ENCODE data around the gene SSRP1. TPM values are rescaled to one million over a fixed set of nuclear protein-coding genes. Genes with fewer than 3 reads are reported as not detected.

The SSRP1 gene
- total and polyA plus RNA-seq, 9 of the 15 experiments (the other 6 are each of a cell fraction or from before 2014, with no cell fraction given), result 91.1 to 416 (median 245) TPM

- TF ChIP-seq BCLAF1 (IDR thresholded peaks at IDR 0.05; ENCODE audit: borderline replicate concordance in 1 of 2, control insufficient read depth in 1 of 2, low read depth in 2 of 2, low read length in 1 of 2), result 0 out of 4 replicates have a peak, but pooled peaks of 1 of the 2 experiments have one; percentile 32
- no peak for TF ChIP-seq JUNB (CRISPR knock-in tag; conservative IDR thresholded peaks at IDR 0.05)
- TF ChIP-seq, protein P1, sequence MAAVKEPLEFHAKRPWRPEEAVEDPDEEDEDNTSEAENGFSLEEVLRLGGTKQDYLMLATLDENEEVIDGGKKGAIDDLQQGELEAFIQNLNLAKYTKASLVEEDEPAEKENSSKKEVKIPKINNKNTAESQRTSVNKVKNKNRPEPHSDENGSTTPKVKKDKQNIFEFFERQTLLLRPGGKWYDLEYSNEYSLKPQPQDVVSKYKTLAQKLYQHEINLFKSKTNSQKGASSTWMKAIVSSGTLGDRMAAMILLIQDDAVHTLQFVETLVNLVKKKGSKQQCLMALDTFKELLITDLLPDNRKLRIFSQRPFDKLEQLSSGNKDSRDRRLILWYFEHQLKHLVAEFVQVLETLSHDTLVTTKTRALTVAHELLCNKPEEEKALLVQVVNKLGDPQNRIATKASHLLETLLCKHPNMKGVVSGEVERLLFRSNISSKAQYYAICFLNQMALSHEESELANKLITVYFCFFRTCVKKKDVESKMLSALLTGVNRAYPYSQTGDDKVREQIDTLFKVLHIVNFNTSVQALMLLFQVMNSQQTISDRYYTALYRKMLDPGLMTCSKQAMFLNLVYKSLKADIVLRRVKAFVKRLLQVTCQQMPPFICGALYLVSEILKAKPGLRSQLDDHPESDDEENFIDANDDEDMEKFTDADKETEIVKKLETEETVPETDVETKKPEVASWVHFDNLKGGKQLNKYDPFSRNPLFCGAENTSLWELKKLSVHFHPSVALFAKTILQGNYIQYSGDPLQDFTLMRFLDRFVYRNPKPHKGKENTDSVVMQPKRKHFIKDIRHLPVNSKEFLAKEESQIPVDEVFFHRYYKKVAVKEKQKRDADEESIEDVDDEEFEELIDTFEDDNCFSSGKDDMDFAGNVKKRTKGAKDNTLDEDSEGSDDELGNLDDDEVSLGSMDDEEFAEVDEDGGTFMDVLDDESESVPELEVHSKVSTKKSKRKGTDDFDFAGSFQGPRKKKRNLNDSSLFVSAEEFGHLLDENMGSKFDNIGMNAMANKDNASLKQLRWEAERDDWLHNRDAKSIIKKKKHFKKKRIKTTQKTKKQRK (IDR thresholded peaks at IDR 0.05; ENCODE audit: borderline replicate concordance, low read depth, low read length), result no peak
- TF ChIP-seq E2F1 (CRISPR knock-in tag; IDR thresholded peaks at IDR 0.05), result 0 out of 2 replicates have a peak, but pooled peaks have one; percentile 57
- TF ChIP-seq ETS2 (tag; IDR thresholded peaks at IDR 0.05; ENCODE audit: borderline replicate concordance, poor library complexity, severe bottlenecking), result no peak
- TF ChIP-seq, protein P2, sequence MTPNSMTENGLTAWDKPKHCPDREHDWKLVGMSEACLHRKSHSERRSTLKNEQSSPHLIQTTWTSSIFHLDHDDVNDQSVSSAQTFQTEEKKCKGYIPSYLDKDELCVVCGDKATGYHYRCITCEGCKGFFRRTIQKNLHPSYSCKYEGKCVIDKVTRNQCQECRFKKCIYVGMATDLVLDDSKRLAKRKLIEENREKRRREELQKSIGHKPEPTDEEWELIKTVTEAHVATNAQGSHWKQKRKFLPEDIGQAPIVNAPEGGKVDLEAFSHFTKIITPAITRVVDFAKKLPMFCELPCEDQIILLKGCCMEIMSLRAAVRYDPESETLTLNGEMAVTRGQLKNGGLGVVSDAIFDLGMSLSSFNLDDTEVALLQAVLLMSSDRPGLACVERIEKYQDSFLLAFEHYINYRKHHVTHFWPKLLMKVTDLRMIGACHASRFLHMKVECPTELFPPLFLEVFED (CRISPR knock-in tag; conservative IDR thresholded peaks at IDR 0.05), result no peak
- no peak for TF ChIP-seq U2AF1 (optimal IDR thresholded peaks at IDR 0.05; ENCODE audit: low read depth, low read length)
- no peak for TF ChIP-seq GATA2 (CRISPR knock-in tag; IDR thresholded peaks at IDR 0.05)
- 0 out of 2 replicates have a peak, but pooled peaks have one; percentile 1 for TF ChIP-seq TEAD4 (IDR thresholded peaks at IDR 0.05; ENCODE audit: low read length)
- TF ChIP-seq TEAD4 (CRISPR knock-in tag; IDR thresholded peaks at IDR 0.05; ENCODE audit: borderline replicate concordance), result no peak
- TF ChIP-seq GATAD2A (IDR thresholded peaks at IDR 0.05), result no peak
- TF ChIP-seq ZNF395 (CRISPR knock-in tag; IDR thresholded peaks at IDR 0.05), result no peak; the same call in 1 of the 2 replicates
- TF ChIP-seq, protein P3, sequence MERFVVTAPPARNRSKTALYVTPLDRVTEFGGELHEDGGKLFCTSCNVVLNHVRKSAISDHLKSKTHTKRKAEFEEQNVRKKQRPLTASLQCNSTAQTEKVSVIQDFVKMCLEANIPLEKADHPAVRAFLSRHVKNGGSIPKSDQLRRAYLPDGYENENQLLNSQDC (CRISPR knock-in tag; IDR thresholded peaks at IDR 0.05), result 0 out of 2 replicates have a peak, but pooled peaks have one; percentile 57
- TF ChIP-seq BRCA1 (IDR thresholded peaks at IDR 0.05), result no peak
- TF ChIP-seq BRCA1 (CRISPR knock-in tag; IDR thresholded peaks at IDR 0.05), result no peak
These were observed 10.6 kb downstream of the SSRP1 start, which contains the start of gene TNKS1BP1 (continued) for GRCh38 chr11:57324886-57325734.

Measured in K562 (cell line).